Panc1 (cell line): ENCODE data around the gene GRIFIN.

Experiments used
- CTCF ChIP-seq: fragments of 450-650 bp; IDR thresholded peaks from 2 replicates; pipeline ENCODE4 v1.5.1; 2017; ENCODE audit warnings: mild to moderate bottlenecking
- POLR2AphosphoS5 ChIP-seq: IDR thresholded peaks from 2 replicates; pipeline ENCODE4 v1.6.1; 2012; ENCODE audit warnings: mild to moderate bottlenecking, low read depth, low read length, moderate library complexity
- TCF7L2 ChIP-seq: IDR thresholded peaks from 2 replicates; pipeline ENCODE4 v1.6.1; 2011; ENCODE audit warnings: mild to moderate bottlenecking, low read depth, low read length, inconsistent platforms

- TF ChIP-seq CTCF (no peak), TCF7L2 (no peak), POLR2AphosphoS5 (no peak)
Measured at GRCh38 chr7:2478800-2479199, 2.6 kb upstream of the GRIFIN start.
